CD4-positive, alpha-beta memory T cell (primary cell): ENCODE data around the gene CIB4. TPM values are rescaled to one million over a fixed set of nuclear protein-coding genes. Genes with fewer than 3 reads are reported as not detected.
A peak's percentile ranks its signal among the peaks of the same experiment; 100 is the strongest.

Experiments
- CTCF ChIA-PET: fragments of 350-600 bp; sonication (Branson Sonifier 250); formaldehyde crosslinking; loops from one replicate; lab custom pipeline; 2021; ENCODE audit warnings: inconsistent platforms; ENCODE audit not compliant: partially characterized antibody; lab: Charles Lee
- POLR2A ChIA-PET: fragments of 350-600 bp; sonication (Branson Sonifier 250); formaldehyde crosslinking; loops from one replicate; lab custom pipeline; 2021; ENCODE audit not compliant: partially characterized antibody; lab: Charles Lee
- DNase-seq, 5 donors: peaks; one replicate each; pipeline versions ENCODE4 v3.0.0 to v3.0.0-alpha.2; 2020 to 2022; ENCODE audit warnings: mixed read lengths in 1 of 5
- H3K27ac ChIP-seq: one replicate; pipeline ENCODE4 v1.7.0; 2013; ENCODE audit warnings: low read depth, low read length
- H3K27me3 ChIP-seq: 2 replicates; pipeline ENCODE4 v1.7.0; 2013; ENCODE audit warnings: mild to moderate bottlenecking, low read length, moderate library complexity; ENCODE audit not compliant: insufficient read depth
- H3K36me3 ChIP-seq: 2 replicates; pipeline ENCODE4 v1.7.0; 2013; ENCODE audit warnings: mild to moderate bottlenecking, low read length, moderate library complexity; ENCODE audit not compliant: insufficient read depth
- H3K4me1 ChIP-seq: 2 replicates; pipeline ENCODE4 v1.7.0; 2013; ENCODE audit warnings: mild to moderate bottlenecking, low read length, moderate library complexity; ENCODE audit not compliant: insufficient read depth
- H3K4me3 ChIP-seq, 2 donors: one replicate each; pipeline ENCODE4 v1.7.0; 2013; ENCODE audit warnings: low read length in 2 of 2, mild to moderate bottlenecking in 1 of 2
- H3K9me3 ChIP-seq, 2 donors: one replicate each; pipeline ENCODE4 v1.7.0; 2013; ENCODE audit warnings: low read length in 2 of 2, control low read depth in 1 of 2; ENCODE audit not compliant: control insufficient read depth in 1 of 2
- H3K27ac Mint-ChIP-seq, 7 donors: one replicate each; pipeline ENCODE4 v1.8.0; 2020 to 2021; ENCODE audit warnings: mixed read lengths in 7 of 7, mild to moderate bottlenecking in 6 of 7, inconsistent platforms in 3 of 7, moderate library complexity in 3 of 7
- H3K27me3 Mint-ChIP-seq, 2 donors: one replicate each; pipeline ENCODE4 v1.8.0; 2020 to 2021; ENCODE audit warnings: mixed read lengths in 2 of 2
- H3K36me3 Mint-ChIP-seq, 2 donors: one replicate each; pipeline ENCODE4 v1.8.0; 2020 to 2021; ENCODE audit warnings: mixed read lengths in 2 of 2, inconsistent platforms in 1 of 2, mild to moderate bottlenecking in 1 of 2
- H3K4me1 Mint-ChIP-seq, 4 donors: one replicate each; pipeline ENCODE4 v1.8.0; 2020 to 2021; ENCODE audit warnings: mixed read lengths in 4 of 4, mild to moderate bottlenecking in 1 of 4
- H3K4me3 Mint-ChIP-seq, 8 donors: one replicate each; pipeline ENCODE4 v1.8.0; 2020 to 2021; ENCODE audit warnings: mixed read lengths in 8 of 8, mild to moderate bottlenecking in 7 of 8, moderate library complexity in 6 of 8, inconsistent platforms in 3 of 8
- H3K9me3 Mint-ChIP-seq, 8 donors: one replicate each; pipeline ENCODE4 v1.8.0; 2020 to 2021; ENCODE audit warnings: mixed read lengths in 8 of 8, mild to moderate bottlenecking in 5 of 8, inconsistent platforms in 3 of 8, moderate library complexity in 1 of 8
- intact Hi-C: fragments of 100-400 bp; cut with micrococcal nuclease; formaldehyde crosslinking; loops from one replicate; pipeline ENCODE4 v1.15.1; 2023
- polyA plus RNA-seq, 2 donors: library from polyadenylated mRNA; unstranded; fragments of 300-500 nt; fragmentation: Illumina TruSeq; gene quantifications; one replicate each; pipeline ENCODE4 v1.2.3, GENCODE V29; 2021
- total RNA-seq, 2 experiments: library from RNA; stranded (reverse); gene quantifications; one replicate each; pipeline ENCODE4 v1.2.3, GENCODE V29; 2021

The CIB4 gene
- total and polyA plus RNA-seq, 4 experiments from 2014 or later = not detected

DNA sequence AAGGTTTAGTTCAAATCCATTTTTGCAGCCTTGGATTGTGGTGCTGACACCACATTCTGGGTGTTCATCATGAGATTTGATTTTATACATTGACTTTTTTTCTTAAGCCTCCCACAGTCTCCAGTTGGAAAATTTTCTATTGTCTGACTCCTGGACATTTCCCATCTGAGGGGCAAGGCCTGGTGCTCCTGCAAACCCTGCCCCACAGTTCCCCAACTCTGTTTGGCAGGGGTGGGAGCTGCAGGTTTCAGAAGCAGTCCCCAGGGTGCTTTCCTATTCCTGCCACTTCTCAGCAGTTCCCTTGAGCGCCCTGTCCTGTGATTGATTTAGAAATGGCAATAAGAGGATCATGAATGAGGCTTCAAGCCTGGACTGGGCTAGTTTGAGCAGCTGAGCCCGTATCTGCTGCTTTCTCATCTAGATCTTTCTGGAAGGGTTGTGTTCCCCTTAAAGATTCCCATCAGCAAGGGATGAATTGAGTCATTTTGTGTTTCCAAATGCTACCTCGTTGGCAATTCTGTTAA lies 77.0 kb downstream of the CIB4 start:
- ChIA-PET POLR2A (no interaction called here), CTCF (interaction anchor here (1.2 kb wide), 1 partner anchor 14 kb away, joined by 6 read pairs; no protein-coding TSS in a partner anchor)
- Histone ChIP-seq H3K36me3 (no peaks in the 10 kb centered on the region), H3K4me3 (no peak overlapping the region), H3K9me3 (no peaks in the 10 kb centered on the region), H3K27me3 (peaks cover 31% of the 10 kb centered on the region), H3K4me1 (peaks cover 11% of the 10 kb centered on the region), H3K27ac (no peak overlapping the region)
- Mint-ChIP-seq H3K4me3 (no peak overlapping the region), H3K36me3 (no peaks in the 10 kb centered on the region), H3K27ac (no peak overlapping the region), H3K27me3 (peaks cover 39 to 50% of the 10 kb centered on the region in 2 donors), H3K9me3 (no peaks in the 10 kb centered on the region), H3K4me1 (peaks cover 0 to 11% (median 5%) of the 10 kb centered on the region in 4 donors)
- DNase-seq = no peak
- intact Hi-C loops = no loop called here

- Mint-ChIP-seq H3K36me3 (no peaks in the 10 kb centered on the region), H3K4me1 (peaks cover 0 to 11% (median 5%) of the 10 kb centered on the region in 4 donors), H3K27me3 (peaks cover 38 to 53% of the 10 kb centered on the region in 2 donors), H3K4me3 (no peak overlapping the region), H3K27ac (no peak overlapping the region), H3K9me3 (no peaks in the 10 kb centered on the region)
- DNase-seq = no peak
- Histone ChIP-seq H3K9me3 (no peaks in the 10 kb centered on the region), H3K4me3 (no peak overlapping the region), H3K4me1 (peaks cover 11% of the 10 kb centered on the region), H3K27me3 (peaks cover 31% of the 10 kb centered on the region), H3K27ac (no peak overlapping the region), H3K36me3 (no peaks in the 10 kb centered on the region)
- intact Hi-C loops = no loop called here
- ChIA-PET CTCF (interaction anchor here (1.2 kb wide), 1 partner anchor 14 kb away, joined by 6 read pairs; no protein-coding TSS in a partner anchor), POLR2A (no interaction called here)
Observed at GRCh38 chr2:26563686-26564085, 77.5 kb downstream of the CIB4 start.

DNA sequence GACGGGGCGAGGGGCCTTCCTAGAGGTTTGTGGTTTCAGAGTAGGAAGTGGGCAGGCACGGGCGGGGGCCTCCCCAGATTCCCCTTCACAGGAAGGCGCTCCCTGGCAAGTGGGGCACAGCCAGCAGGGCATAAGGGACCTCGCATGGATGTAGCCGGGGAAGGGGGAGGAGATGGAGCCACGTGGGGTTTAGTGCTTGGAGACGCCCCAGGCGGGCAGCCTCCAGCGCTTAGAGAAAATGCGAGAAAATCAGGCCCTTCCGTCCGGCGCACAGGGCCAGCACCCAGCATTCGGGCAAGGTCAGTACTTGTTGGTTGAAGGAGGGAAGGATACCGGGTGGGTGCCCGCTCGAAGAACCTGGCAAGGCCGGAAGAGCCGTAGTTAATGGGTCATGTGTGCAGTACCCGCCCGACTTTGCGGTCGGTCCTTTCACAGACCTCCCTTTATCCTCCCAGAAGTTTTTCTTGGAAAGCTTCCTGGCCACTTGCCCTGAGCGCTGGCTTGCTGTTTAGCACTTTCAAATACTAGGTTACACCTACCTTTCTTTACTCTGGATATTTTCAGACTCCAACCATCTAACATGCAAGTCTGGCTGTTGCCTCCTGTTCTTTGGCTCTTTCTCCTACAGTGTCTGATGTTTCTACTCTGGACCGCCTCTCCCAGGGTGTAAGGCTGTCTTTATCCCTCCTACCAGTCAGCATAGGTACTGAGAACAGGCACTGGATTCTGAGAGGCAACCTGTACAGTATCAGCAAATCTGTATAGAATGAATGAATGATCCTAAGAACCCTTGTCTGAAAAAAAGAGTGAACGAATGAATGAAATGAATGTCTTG lies 78.1 kb downstream of the CIB4 start:
- no peaks in the 10 kb centered on the region for H3K9me3 ChIP-seq
- POLR2A ChIA-PET = no interaction called here
- no peak for DNase-seq
- peaks cover 31% of the 10 kb centered on the region for H3K27me3 ChIP-seq
- no peaks in the 10 kb centered on the region for H3K9me3 Mint-ChIP-seq
- H3K36me3 ChIP-seq = no peaks in the 10 kb centered on the region
- CTCF ChIA-PET = interaction anchor here (1.2 kb wide), 1 partner anchor 15 kb away, joined by 6 read pairs; no protein-coding TSS in a partner anchor
- H3K4me3 Mint-ChIP-seq = peak overlapping the region in 5 of 8 donors; percentile 25 to 53 (median 50)
- H3K4me1 ChIP-seq = peaks cover 11% of the 10 kb centered on the region
- no peaks in the 10 kb centered on the region for H3K36me3 Mint-ChIP-seq
- peaks cover 0 to 11% (median 5%) of the 10 kb centered on the region in 4 donors for H3K4me1 Mint-ChIP-seq
- H3K4me3 ChIP-seq = no peak overlapping the region
- H3K27me3 Mint-ChIP-seq = peaks cover 43 to 57% of the 10 kb centered on the region in 2 donors
- no peak overlapping the region for H3K27ac ChIP-seq
- intact Hi-C loops = no loop called here
- no peak overlapping the region for H3K27ac Mint-ChIP-seq

DNA sequence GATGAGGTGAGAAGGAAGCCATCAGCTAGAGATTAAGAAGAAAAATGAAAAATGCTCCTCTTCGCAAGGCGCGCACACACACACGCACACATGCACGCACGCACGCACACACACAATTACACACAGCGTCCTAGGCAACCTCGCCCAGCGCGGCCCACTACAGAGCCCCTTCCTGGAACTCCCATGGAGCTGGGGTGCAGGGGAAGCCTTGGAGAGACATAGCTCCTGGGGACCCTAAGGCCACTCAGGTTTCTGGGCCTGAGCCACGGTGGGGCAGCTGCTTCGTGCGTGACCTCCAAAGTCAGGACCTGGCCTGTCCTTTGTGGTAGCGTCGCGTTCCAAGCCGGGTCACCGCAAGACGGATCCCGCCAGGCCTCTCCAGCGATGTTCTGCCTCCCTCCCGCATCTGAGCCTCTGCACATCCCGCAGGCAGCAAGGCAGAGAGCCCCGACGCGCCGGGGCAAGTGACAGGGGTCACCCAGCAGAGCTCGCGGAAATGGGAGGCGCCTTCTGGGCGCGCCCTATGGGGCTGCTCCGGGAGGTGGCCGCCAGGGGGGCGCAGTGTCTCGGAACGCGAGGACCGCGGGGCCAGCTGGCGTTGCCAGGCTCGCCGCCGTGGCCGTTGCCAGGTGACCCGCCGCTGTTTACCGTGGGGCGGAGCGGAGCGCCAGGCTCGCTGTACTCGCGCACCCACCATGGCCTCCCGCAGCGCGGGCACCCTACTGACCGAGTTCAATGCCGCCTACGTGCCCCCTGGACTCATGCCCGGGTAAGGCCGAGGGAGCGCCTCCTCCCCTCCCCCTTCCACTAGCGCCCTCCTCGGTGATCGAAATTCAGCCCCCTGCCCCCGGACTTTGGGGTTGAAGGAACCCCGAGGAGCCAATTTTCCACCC lies 79.0 kb downstream of the CIB4 start:
- ChIA-PET POLR2A (no interaction called here), CTCF (no interaction called here)
- intact Hi-C loops = no loop called here
- DNase-seq = peak in 1 of 5 donors; percentile 13
- no peaks in the 10 kb centered on the region for H3K9me3 ChIP-seq
- Mint-ChIP-seq H3K4me1 (peaks cover 0 to 11% (median 5%) of the 10 kb centered on the region in 4 donors), H3K4me3 (peak overlapping the region in 5 of 8 donors; percentile 21 to 59 (median 29)), H3K27ac (no peak overlapping the region), H3K27me3 (peaks cover 50 to 60% of the 10 kb centered on the region in 2 donors), H3K36me3 (no peaks in the 10 kb centered on the region), H3K9me3 (no peaks in the 10 kb centered on the region)
- no peak overlapping the region for H3K4me3 ChIP-seq
- peaks cover 31% of the 10 kb centered on the region for H3K27me3 ChIP-seq
- H3K27ac ChIP-seq = no peak overlapping the region
- peaks cover 11% of the 10 kb centered on the region for H3K4me1 ChIP-seq
- no peaks in the 10 kb centered on the region for H3K36me3 ChIP-seq

- peak overlapping the region in 1 of 8 donors; percentile 8 for H3K4me3 Mint-ChIP-seq
Observed at GRCh38 chr2:26561376-26561775, 79.8 kb downstream of the CIB4 start.

GRCh38 chr2:26560892-26561291 lies 80.3 kb downstream of the CIB4 start:
- peaks cover 0 to 11% (median 5%) of the 10 kb centered on the region in 4 donors for H3K4me1 Mint-ChIP-seq
- Histone ChIP-seq H3K9me3 (no peaks in the 10 kb centered on the region), H3K27me3 (peaks cover 31% of the 10 kb centered on the region), H3K4me1 (peaks cover 11% of the 10 kb centered on the region), H3K36me3 (no peaks in the 10 kb centered on the region), H3K27ac (no peak overlapping the region), H3K4me3 (no peak overlapping the region)
- intact Hi-C loops = no loop called here
- H3K27ac Mint-ChIP-seq = no peak overlapping the region
- CTCF ChIA-PET = no interaction called here
- no peak for DNase-seq
- POLR2A ChIA-PET = no interaction called here
- H3K27me3 Mint-ChIP-seq = peaks cover 51 to 57% of the 10 kb centered on the region in 2 donors
- H3K9me3 Mint-ChIP-seq = no peaks in the 10 kb centered on the region
- H3K36me3 Mint-ChIP-seq = no peaks in the 10 kb centered on the region
- H3K4me3 Mint-ChIP-seq = no peak overlapping the region

More at GRCh38 chr2:26561376-26561775, 79.8 kb downstream of the CIB4 start:
- Mint-ChIP-seq H3K27ac (no peak overlapping the region), H3K36me3 (no peaks in the 10 kb centered on the region), H3K27me3 (peaks cover 49 to 58% of the 10 kb centered on the region in 2 donors), H3K9me3 (no peaks in the 10 kb centered on the region), H3K4me1 (peaks cover 0 to 11% (median 5%) of the 10 kb centered on the region in 4 donors)
- Histone ChIP-seq H3K27me3 (peaks cover 31% of the 10 kb centered on the region), H3K4me1 (peaks cover 11% of the 10 kb centered on the region), H3K9me3 (no peaks in the 10 kb centered on the region), H3K27ac (no peak overlapping the region), H3K36me3 (no peaks in the 10 kb centered on the region), H3K4me3 (no peak overlapping the region)
- intact Hi-C loops = no loop called here
- POLR2A ChIA-PET = no interaction called here
- DNase-seq = no peak
- CTCF ChIA-PET = no interaction called here
